GM19328 (cell line): ENCODE measurements around the gene MS4A5.
"Not testable (repeated sequence)": the region's sequence is repeated elsewhere in the genome, so short reads cannot be mapped to it uniquely, and the experiment has no call there.

Source experiments
- ATAC-seq: cut with Tn5 transposase; IDR thresholded peaks from one replicate; pipeline ENCODE4 v1.9.1; 2021; ENCODE audit warnings: mild to moderate bottlenecking, moderate library complexity; ENCODE audit not compliant: unreplicated experiment

MS4A5 gene

GRCh38 chr11:60429272-60429671 lies at the start of gene MS4A5:
TSS of gene MS4A5 (plus strand) at chr11:60429572. CDS start at chr11:60429675, 103 bp downstream.
- ATAC-seq: no peak

GRCh38 chr11:60389279-60389910 lies 40.0 kb upstream of the MS4A5 start:
- ATAC-seq: peak; percentile 92

GRCh38 chr11:60390419-60390818 lies 39.0 kb upstream of the MS4A5 start:
- no peak for ATAC-seq

- no peak for ATAC-seq
Measured at GRCh38 chr11:60392361-60392760, 37.0 kb upstream of the MS4A5 start.

- ATAC-seq: no peak
Measured at GRCh38 chr11:60393016-60393415, 36.4 kb upstream of the MS4A5 start.

- ATAC-seq: no peak
Measured at GRCh38 chr11:60394666-60395380, 34.5 kb upstream of the MS4A5 start.

- no peak for ATAC-seq
Measured at GRCh38 chr11:60396382-60396781, 33.0 kb upstream of the MS4A5 start, which contains the start of gene MS4A14. TSS of gene MS4A14 (plus strand) at chr11:60396459. CDS start at chr11:60396579, 120 bp downstream.

- no peak for ATAC-seq
Measured at GRCh38 chr11:60396799-60397198, 32.6 kb upstream of the MS4A5 start.

- no peak for ATAC-seq
Measured at GRCh38 chr11:60420015-60420414, 9.4 kb upstream of the MS4A5 start.

- no peak for ATAC-seq
Measured at GRCh38 chr11:60422609-60423008, 6.8 kb upstream of the MS4A5 start.

- no peak for ATAC-seq
Measured at GRCh38 chr11:60428517-60428916, 855 bp upstream of the MS4A5 start.

GRCh38 chr11:60431251-60431650 lies 1.9 kb downstream of the MS4A5 start:
- ATAC-seq: no peak

- no peak for ATAC-seq
Measured at GRCh38 chr11:60433401-60433800, 4.0 kb downstream of the MS4A5 start.

GRCh38 chr11:60447070-60447469 lies 17.7 kb downstream of the MS4A5 start:
- ATAC-seq: no peak

GRCh38 chr11:60447846-60448245 lies 18.5 kb downstream of the MS4A5 start:
- no peak for ATAC-seq

- ATAC-seq: not testable (repeated sequence)
Measured at GRCh38 chr11:60451185-60451584, 21.8 kb downstream of the MS4A5 start.

- no peak for ATAC-seq
Measured at GRCh38 chr11:60454212-60454611, 24.8 kb downstream of the MS4A5 start.

GRCh38 chr11:60455531-60456042 lies 26.2 kb downstream of the MS4A5 start, which contains the start of gene MS4A1:
TSS of gene MS4A1 (plus strand) at chr11:60455847. CDS start at chr11:60462375, 6,528 bp downstream.
- peak; percentile 78 for ATAC-seq

GRCh38 chr11:60457576-60457975 lies 28.2 kb downstream of the MS4A5 start:
- peak; percentile 36 for ATAC-seq

- ATAC-seq: no peak
Measured at GRCh38 chr11:60459345-60459744, 30.0 kb downstream of the MS4A5 start.

GRCh38 chr11:60468829-60469228 lies 39.5 kb downstream of the MS4A5 start:
- no peak for ATAC-seq

GRCh38 chr11:60469723-60470122 lies 40.4 kb downstream of the MS4A5 start:
- no peak for ATAC-seq
